HFF-Myc (cell line): Measurements from ENCODE around the gene RAB6A.
A peak's percentile ranks its signal among the peaks of the same experiment; 100 is the strongest.
"Not testable (repeated sequence)": the region's sequence is repeated elsewhere in the genome, so short reads cannot be mapped to it uniquely, and the experiment has no call there.

Source experiments
- DNase-seq: peaks from one replicate; pipeline ENCODE4 v3.0.0-alpha.2; 2011; ENCODE audit warnings: low read depth; ENCODE audit errors: extremely low read depth
- H3K4me3 ChIP-seq: replicated peaks from 2 replicates; pipeline ENCODE4 v1.5.1; 2011; ENCODE audit warnings: low read depth, mild to moderate bottlenecking, control low read depth, low read length
- TF ChIP-seq, protein P1 (sequence below): IDR thresholded peaks from 2 replicates; pipeline ENCODE4 v1.5.1; 2012; ENCODE audit warnings: mild to moderate bottlenecking, low read depth, low read length, control low read depth; ENCODE audit errors: missing control alignments

RAB6A gene

GRCh38 chr11:73797457-73797856 lies 36.6 kb upstream of the RAB6A start:
- H3K4me3 ChIP-seq, result no peak overlapping the region
- DNase-seq, result no peak
- TF ChIP-seq, protein P1, sequence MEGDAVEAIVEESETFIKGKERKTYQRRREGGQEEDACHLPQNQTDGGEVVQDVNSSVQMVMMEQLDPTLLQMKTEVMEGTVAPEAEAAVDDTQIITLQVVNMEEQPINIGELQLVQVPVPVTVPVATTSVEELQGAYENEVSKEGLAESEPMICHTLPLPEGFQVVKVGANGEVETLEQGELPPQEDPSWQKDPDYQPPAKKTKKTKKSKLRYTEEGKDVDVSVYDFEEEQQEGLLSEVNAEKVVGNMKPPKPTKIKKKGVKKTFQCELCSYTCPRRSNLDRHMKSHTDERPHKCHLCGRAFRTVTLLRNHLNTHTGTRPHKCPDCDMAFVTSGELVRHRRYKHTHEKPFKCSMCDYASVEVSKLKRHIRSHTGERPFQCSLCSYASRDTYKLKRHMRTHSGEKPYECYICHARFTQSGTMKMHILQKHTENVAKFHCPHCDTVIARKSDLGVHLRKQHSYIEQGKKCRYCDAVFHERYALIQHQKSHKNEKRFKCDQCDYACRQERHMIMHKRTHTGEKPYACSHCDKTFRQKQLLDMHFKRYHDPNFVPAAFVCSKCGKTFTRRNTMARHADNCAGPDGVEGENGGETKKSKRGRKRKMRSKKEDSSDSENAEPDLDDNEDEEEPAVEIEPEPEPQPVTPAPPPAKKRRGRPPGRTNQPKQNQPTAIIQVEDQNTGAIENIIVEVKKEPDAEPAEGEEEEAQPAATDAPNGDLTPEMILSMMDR, result no peak

GRCh38 chr11:73795925-73796632 lies 35.2 kb upstream of the RAB6A start:
- TF ChIP-seq, protein P1, result no peak
- no peak overlapping the region for H3K4me3 ChIP-seq
- DNase-seq, result no peak

DNA sequence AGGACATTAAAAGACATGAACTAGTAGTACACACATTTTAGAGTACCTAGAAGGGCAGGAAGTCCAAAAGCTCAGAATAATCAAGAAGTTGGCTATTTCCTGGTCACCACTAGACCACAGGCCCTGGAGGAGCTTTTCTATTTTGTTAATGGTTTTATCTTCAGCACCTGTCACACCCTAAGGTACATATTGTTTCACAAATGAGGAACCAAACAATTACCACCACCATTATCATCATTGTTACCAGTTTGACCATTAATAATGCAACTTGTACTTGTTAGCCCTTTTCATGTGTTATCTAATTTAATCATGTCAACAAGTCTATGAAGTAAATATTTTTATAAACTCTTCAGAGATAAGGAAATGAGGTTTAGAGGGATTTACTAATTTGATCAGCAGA lies 31.7 kb upstream of the RAB6A start:
- TF ChIP-seq, protein P1, result no peak
- H3K4me3 ChIP-seq, result no peak overlapping the region
- no peak for DNase-seq

GRCh38 chr11:73789279-73789670 lies 28.4 kb upstream of the RAB6A start:
- peak overlapping the region; percentile 68 for H3K4me3 ChIP-seq
- TF ChIP-seq, protein P1, result no peak
- DNase-seq, result no peak

DNA sequence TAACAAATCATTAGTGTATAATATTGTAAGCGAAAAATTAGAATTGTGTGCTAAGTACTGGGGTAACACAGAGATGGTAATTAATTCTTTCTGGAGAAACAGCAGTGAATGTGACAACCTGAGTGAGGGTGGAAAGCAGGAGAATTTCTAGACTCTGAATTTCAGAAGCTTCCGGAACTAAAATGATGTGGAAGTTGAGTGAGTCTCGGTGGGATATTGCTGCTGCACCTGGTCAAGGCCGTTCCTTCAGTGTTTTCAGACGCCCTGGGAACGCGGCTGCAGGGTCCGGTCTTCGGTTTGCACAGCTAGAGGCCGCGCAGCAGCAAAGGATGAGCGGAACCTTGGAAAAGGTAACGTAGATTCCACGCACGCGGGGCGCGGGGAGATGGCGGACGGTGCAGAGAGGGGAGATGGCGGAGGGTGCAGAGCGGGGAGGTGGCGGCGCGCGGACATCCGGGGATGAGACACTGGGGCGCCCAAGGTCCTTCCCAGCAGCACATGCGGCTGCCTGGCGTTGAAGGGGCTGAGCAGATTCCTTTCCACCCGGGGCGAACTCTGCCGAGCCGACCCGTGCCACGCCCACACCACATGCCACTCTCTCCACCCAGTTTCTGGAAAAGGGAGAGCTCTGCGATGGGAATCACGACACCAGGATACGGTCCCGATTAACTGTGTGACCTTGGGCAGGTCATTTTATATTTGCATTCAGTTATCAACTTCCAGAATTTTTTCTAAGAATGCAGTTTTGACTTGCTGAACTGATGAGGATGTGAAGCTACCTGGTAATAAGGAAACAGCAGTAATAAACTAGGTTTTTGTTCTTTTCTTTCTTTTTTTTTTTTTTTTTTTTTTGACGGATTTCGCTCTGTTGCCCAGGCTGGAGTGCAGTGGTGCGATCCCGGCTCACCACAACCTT lies 27.0 kb upstream of the RAB6A start, which contains the start of gene MRPL48:
Gene MRPL48, plus strand, starts transcription at position 232 of the 916 bp plus-strand sequence. Its CDS starts 98 bp downstream, at position 330.
- peak within 1 kb of the TSS; percentile 68 for H3K4me3 ChIP-seq
- TF ChIP-seq, protein P1, result no peak
- peak; percentile 85 for DNase-seq

DNA sequence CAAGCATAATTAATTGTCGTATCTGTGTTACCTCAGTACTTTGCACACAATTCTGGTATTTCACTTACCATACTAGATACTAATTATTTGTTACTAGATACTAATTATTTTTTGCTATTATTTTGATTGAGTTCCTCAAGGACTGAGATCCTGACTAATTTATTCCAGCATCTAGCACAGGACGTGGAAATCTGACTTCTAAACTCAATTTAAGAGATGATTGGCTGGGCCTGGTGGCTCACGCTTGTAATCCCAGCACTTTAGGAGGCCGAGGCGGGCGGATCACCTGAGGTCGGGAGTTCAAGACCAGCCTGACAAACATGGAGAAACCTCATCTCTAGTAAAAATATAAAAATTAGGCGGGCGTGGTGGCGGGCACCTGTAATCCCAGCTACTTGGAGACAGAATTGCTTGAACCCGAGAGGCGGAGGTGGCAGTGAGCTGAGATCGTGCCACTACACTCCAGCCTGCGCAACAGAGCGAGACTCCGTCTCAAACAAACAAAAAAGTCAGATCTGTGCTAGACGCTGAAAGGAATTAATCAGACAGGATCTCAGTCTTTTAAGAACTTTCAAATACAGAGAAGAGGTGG lies 26.3 kb upstream of the RAB6A start:
- DNase-seq, result no peak
- TF ChIP-seq, protein P1, result no peak
- H3K4me3 ChIP-seq, result peak overlapping the region; percentile 68

GRCh38 chr11:73785467-73785866 lies 24.6 kb upstream of the RAB6A start:
- not testable (repeated sequence) for DNase-seq, H3K4me3 ChIP-seq
